Activated effector memory CD4-positive, alpha-beta T cell treated with Interleukin-2 at 50 U/mL for 16 hours (primary cell): ENCODE measurements around the gene FAM131A.

Source experiments
- DNase-seq: peaks from one replicate; pipeline ENCODE4 v3.0.0-alpha.2; 2020

The FAM131A gene

DNA sequence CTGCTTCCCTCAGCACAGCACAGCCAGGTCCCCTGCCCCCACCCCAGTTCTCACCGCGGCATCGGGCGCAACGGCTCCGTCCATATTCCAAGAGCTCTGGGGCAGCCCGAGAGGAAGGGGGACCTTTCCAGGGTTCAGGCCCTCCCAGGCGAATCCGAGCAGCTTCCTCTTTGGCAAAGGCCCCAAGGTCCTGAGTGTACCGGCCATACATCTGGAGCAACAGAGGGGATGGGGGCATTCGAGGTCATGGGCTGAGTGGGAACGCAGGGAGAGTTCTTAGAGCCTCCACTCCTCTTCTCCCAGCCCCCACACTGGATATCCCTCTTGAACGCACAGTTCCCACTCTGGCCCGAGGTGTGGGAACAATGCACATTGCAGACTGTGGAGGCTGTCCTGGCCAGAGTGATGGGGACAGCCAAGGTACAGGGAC, 21.5 kb downstream of the FAM131A start:
- DNase-seq: no peak

DNA sequence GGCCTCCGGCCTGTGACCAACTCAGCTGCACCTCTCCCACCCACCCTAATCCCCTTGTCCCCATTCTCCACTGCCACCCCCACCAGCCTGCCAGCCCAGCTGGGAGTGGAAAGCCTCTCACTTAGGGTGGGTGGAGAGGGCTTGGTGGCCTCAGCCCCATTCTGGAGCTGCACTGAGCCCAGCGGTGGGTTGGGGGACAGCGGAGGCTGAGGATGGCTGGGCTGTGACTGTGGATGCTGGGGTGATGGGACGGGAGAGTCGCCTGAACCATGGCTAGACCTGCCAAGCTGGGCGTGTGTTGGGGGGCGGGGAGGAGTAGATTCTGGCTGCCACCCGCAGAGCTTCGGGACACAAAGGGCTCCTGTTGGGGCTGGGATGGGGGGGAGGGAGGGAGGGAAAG, 22.2 kb downstream of the FAM131A start:
- DNase-seq: no peak

DNA sequence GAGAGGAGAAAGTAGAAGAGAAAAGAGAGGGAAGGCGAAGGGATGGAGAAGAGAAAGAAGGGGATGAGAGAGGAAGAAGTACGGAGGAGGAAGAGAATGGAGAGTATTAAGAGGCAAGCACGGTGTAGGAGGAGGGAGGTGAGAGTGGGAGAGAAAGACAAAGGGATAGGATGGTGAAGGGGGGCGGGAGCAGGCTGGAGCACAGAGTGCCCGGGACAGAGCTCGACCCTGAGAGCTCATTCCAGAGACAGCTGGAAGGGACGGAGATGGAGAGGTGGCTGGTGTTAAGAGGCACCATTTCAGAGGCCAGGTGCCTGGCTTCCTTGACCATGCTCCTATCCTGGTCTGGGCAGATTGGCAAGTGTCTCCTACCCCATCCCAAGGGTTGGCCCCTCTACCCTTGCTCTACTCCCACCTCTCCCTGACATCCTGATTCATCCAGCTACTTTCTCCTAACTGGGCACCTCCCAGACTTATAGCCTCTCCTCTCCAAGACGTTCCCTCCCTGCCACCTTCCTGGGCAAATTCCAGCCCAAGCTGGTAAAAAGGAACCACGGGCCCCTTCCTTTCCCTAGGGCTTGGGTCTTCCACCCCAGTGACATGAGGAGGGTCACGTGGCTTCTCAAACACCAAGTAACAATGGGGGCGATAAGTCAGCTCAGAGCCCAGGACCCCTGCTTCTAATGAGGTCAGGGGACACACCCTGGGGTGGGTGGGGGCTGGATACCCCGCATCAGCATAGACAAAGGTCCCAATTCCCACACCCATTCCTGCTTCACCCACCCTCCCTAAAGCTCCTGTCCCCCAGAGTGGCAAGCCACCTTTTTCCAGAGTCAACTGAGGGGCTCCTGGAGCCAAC, 22.9 kb downstream of the FAM131A start:
- DNase-seq: no peak

DNA sequence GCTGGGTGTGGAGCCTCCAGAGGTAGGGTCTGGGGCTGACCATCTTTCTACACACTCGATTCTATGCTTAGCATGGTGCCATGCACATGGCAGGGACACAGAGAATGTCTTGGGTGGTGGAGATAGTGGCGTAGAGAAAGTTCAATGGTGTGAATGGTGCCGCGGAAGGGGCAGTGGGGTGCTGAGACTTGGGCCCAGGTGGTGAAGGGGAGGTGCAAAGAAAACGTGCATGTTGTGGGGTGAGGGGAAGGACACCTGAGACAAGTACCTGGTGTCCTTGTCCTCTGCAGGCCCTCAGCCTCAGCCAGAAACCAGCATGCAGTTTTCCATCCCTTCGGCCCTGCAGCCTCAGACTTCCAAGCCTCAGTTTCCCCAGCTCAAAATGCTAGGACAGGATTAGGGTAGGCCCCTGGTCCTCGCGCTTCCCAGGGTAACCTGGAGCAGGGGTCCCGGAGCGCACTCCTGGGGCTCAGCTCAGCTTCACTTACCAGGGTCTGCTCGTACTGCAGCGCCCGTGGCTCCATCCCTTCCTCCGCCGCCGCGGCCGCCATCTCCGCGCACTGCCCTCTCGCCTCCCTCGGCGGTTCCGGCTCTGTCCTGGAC, 23.6 kb downstream of the FAM131A start:
- DNase-seq: no peak

DNA sequence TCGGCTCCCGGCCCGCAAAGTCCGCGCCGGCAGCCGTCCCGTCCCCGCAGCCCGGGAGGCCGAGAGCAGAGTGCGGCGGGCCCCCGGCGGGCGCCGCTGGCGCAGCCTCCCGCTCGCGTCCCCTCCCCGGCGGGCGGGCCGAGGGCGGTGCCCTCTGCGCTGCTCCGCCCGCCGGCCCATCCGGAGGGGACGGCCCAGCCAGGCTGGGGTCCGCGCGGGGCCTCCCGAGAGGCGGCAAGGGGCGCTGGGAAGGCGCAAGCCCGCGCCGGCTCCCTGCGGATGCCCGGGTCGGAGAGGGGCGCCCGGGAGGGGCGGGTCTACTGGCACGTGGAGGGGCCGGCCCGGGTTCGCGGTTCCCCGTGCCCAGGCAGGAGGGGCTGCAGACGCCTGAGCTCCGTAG, 24.1 kb downstream of the FAM131A start, which contains the start of the genes CLCN2 and POLR2H:
CLCN2 (minus strand) TSS at position 74 of the 400 bp plus-strand sequence. CDS start 126 bp downstream, outside the sequence.
POLR2H (plus strand) TSS at position 179 of the 400 bp plus-strand sequence. CDS start 1,783 bp downstream, outside the sequence.
- DNase-seq: peak; percentile 40

DNA sequence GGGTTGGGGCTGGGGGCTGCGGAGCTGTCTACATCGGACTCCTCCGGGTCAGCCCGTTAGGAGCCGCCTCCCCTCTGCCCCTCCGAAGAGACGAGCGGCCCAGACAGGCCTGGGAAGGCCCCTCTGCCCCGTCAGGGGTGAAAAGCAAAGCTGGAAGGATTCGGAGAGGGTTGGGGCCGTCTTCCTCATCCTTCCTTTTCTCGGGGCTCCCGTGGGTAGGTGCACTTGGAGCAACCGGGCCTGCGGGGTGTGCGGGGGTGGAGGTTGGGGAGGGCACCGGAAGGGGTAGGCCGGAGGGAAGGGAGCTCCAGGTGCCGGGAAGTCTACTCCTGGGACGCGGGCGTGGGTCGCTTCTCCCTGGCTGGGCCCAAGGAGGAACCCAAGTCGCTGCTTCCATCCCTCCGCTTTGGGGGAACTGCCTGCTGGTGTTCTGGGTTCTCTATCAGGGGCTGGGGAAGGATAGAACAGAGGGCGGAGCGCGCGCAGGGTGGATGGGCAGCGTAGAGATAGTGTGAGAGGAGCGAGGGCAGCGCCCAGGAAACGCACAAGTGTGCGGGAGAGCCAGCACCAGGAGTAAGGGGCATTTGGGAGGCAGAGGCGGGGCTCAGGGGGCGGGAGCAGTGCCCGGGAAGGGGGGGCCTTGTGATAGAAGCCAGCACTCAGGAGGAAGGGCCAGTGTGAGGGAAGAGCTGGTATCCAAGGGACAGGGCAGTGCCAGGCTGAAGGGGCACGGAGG, 24.7 kb downstream of the FAM131A start:
- DNase-seq: peak; percentile 22

DNA sequence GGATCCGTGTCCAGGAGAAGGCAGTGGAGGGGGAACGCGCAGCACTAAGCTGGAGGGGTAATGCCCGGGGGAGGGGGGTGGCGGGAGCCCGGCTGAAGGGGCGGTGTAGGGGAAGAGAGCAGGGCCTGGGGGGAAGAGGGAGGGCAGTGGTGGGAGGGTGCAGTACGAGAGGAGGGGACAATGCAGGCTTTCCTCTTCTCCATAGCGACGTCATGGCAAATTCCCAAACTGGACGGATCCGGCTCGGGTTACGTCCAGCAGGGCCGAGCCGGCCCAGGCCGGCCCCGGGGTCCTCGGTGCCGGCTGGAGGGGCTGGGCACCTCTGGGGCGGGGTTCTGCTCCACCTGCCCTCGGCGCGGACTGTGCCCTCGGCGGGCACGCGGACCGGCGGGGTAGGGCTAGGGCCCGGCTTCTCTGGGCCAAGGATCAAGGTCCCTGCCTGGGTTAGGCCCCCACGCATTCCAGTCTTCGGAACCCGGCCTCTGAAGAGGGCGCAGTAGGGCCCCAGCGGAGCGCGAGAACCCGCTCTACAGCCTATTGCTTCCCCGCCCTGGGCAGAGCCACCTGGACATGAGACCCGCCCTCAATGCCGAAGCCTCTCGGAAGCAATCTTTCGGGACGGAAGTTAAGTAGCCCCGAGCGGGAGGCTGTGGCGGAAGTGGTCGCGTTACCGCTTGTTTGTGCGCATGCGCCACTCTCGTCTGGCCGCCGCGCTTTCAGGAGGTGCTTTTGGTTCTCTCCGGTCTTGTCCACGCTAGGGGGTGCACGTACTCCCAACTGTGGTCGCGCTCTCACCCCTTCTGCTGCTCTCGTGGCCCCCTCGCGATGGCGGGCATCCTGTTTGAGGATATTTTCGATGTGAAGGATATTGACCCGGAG, 25.5 kb downstream of the FAM131A start:
- peak; percentile 89 for DNase-seq

DNA sequence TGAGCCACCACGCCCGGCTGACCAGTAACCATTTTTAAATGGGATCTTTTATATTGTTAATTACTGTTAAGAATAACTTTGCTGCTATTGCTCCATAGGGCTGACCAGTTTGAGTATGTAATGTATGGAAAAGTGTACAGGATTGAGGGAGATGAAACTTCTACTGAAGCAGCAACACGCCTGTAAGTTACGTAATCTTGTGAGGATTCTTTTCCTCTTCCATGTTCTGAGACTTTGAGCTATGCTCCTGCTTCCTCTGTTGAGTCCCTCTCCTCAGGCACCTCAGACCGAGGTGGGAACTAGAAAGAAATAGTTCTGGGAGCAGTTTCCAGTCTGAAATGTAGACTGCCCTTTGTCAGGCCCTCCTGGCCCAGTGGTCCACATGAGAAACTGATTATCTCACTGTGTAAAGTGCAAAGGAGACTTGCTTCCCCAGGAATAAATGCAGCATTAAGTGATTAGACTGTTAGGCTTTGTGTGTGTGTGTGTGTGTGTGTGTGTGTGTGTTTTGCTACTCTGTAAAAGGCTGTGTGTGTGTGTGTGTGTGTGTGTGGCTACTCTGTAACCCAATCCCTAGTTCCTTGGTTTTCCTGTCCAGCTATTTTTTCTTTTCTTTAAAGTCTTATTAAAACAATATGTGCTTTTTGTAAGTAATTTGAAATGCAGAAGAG, 29.4 kb downstream of the FAM131A start:
- no peak for DNase-seq

DNA sequence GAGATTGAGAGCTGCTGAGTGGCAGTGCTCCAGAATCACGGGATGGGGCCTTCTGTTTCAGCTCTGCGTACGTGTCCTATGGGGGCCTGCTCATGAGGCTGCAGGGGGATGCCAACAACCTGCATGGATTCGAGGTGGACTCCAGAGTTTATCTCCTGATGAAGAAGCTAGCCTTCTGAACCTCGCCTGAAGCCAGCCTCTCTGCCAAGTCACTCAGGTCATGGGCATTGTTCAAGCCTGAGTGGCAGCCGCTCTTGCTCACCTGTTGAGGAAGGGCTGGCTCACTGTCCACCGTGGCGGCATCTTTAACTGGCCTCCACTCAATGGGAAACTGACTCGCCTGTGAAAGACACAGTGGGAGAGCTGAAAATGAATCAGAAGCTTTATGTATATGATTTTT, 30.7 kb downstream of the FAM131A start:
- no peak for DNase-seq

DNA sequence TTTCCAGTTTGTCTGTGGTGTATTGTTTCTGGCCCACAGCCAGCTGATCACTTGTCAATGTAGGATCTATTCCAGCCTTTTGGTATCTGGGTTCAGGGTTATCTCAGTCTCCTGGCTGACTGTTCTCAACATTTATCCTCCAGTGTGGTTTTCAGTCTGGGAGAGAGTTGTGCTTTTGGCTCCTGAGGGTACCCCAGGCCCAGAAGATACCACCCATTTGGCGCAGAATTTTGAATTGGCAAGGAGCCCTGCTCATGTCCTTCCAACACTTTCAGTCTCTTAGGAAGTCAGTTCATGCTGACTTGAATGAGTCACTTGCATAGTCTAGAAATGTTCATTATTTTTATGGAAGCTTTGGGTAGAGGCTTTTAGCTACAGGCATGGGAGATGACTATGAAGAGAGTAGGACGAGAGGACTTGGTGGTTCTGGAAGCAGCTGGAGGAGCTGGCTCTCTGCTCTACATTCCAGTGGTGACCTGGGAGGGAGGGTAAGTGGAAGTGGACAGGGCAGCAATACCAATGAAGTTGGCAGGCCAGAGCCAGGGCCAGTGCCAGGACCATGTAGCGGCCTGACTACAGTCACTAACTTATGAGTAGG, 31.3 kb downstream of the FAM131A start:
- DNase-seq: no peak

DNA sequence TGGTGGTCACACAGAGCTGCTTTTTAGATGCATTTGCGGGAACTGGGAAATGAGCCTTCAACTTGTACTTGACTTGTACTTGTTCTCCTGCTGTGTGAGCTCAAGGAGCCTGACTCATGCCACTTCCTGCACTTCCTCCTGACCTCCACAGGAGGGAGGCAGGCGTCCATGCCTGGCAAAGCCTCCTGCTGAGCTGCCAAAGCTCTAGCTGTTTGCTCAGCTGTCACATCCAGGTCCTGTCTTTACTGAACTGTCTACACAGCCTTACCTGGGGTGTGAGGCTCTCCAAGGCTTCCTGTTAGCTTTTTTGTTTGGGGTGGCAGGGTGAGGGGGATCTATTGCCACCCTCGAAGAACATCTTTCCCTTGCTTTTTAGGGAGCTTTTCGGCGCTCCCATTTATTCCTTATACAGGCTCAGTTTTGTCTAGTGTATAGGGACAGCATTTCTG, 34.2 kb downstream of the FAM131A start:
- peak; percentile 41 for DNase-seq

DNA sequence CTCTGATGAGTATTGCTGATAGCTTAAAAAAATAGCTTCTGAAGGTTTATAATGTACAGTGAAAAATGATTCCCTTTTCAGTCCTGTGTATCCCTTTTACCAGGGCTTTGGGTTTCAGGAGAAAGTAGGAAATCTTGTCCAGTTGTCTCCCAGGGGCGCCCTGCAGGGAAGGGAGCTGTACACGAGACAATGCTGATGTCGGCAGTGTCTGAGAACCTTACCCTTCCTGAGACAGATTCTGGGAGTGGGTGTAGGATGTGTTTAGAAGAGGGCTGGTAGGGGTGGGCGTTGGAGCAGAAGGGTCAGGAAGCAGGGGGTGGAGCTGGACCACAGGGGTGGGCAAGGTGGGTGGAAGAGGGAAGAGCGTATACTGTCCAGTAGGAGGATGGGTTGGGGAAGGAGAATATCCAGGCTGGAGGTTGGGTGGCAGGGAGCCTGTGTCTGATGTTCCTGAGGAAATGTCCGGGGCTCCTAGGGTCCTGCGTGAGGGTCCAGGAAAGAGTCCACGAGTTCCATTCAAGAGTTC, 35.0 kb downstream of the FAM131A start:
- no peak for DNase-seq

DNA sequence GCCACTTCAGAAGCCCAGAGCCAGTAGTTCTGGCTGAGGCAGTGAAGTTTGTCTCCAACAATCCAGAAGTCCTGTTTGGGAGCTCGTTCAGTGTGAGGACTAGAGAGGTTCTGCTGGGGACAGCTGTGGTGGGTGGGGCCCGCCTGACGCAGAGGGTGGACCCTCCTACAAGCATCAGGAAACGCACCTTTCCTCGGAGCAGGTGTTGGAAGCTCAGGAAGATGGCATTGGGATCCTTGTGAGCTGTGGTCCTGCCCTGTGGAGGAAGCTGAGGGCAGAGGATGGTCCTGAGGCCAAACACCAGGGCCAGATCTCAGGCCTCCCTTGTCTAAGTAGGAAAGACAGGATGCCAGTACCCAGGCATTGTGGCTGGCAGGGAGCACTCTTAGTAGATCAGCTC, 35.5 kb downstream of the FAM131A start:
- DNase-seq: no peak

DNA sequence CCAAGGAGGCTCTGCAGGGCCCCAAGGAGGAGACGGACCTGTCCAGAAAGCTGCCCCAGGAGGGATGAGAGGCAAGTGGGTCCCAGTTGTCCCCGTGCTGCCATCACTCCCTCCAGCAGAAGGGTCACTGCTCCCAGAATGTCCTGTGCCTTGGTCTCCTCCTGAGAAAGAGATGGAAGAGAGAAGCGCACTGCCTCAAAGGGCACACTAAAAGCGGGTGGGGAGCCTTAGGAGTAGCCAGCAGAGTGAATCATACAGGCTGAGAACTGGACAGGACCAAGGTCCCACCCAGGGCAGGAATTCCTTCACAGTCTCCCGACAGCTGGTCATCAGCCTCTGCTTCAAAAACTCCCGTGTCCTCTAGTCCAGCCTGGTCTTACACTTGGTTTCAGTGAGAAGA, 36.0 kb downstream of the FAM131A start:
- no peak for DNase-seq

DNA sequence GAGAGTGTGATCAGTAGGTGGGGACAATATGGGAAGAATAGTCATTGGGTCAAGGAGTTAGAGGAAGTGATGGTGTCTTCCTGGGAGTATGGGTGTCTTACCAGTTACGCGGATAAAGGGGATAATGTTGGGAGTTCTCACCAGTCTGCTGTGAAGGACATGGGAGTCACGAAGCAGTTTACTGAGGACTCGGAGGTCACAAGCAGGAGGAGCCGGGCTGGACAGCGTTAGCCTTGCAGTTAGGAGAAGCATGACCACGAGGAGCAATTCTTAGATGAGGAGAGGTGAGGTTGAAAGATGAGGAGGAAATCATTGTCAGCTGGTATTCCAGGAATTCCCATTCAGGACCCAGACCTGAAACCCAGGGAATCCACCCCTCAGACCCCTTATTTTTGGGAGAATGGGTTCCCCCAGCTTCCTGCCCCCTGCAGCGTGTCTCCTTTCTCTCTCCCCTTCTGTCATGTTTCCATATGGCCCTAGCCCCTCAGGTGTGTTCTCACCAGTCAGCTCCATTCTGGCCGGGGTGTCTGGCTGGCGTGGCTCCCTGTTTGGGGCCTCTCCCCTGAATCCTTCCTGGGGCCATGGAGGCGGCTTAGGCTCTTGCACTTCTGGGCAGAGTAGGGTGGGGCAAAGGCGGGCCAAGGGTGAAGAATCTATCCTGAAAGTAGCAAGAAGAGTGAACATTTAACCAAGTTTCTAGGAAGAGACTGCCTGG, 38.5 kb downstream of the FAM131A start:
- DNase-seq: no peak

DNA sequence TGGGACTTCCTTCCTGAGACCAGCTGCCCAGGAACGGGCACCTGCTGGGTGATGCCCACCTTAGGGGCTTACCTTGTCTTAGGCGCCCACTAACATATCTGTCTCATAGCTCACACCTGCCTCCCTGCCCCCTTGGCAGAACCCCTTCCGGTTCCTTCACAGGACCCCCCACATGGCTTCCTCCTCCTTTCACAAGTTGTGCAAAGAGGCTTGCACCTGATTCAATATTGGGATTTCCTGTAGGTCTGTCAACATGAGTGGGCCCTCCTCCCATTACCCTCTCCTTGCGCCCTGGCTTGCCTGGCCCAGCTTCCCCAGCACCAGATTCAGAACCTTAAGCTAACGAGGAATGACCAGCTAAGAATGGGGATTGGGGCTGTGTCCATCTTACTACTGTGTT, 40.0 kb downstream of the FAM131A start:
- DNase-seq: no peak

DNA sequence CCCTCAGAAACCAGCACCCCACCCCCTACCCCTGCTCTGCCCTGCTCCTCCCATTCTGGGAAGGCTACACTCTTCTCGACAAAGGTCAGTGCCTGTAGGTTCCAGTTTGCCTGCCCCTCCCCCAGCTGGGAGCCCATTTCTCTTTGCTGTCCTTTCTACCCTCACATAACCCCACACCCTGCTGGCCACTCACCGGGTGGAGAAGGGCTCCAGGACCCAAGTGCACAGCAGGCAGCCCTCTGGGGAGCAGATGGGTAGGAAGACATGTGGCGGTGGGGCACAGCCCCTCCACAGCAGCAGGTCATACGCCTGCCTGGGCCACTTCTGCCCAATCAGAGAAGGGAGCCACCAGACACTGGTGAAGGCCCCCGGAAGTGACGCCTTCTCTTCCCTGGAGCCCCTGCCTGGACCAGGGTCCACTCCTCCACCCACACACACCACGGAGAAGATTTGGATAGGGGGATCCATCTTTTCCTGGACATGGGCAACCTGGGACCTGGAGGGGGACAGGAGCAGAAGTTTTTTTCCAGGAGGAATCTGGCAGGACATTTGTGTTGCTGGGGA, 40.6 kb downstream of the FAM131A start, which contains the start of gene THPO:
THPO (minus strand) TSS at position 326 of the 564 bp plus-strand sequence. CDS start 1,948 bp downstream, outside the sequence.
- DNase-seq: no peak

DNA sequence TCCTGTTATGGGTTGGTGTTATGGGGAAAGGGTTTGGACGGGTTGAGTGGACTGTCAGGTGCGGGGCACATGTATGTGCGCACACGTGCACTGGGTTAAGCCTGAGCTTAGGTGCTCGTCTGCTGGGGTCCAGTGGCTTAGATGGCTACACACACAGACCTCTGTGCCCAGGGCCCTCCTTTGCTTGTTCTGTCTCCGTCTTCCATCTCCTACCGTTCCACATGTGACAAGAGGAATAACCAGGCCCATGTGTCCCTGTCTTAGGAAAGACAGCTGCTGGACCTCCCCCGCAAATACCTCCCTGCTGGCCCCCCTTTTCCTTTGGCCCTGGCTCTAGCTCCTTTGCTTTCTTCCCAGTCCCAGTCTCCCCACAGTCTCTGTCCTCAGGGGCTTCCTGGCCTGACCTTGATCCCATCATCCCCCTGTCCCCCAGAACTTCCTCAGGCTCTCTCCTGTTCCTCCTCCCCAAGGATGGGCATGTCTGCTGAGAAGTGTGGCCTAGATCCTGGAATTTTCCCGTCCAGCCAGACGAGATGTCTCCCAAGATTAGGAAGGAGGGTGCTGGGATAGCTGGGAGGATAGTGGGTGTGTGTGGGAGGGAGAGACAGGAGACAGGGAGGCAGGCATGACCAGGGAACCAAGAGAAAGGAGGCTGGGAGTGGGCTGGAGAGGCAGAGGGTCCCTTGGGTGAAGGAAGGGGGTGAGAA, 41.4 kb downstream of the FAM131A start:
- no peak for DNase-seq
